NT2/D1 (cell line): ENCODE measurements around the gene F2.

ENCODE experiments used
- DNase-seq: peaks from one replicate; pipeline ENCODE4 v3.0.0-alpha.2; 2011; ENCODE audit warnings: low read depth, low spot score
- H3K27me3 ChIP-seq: 2 replicates; pipeline ENCODE4 v1.6.0; 2011; ENCODE audit warnings: mild to moderate bottlenecking; ENCODE audit not compliant: insufficient read length, insufficient read depth
- H3K36me3 ChIP-seq: 2 replicates; pipeline ENCODE4 v1.6.1; 2011; ENCODE audit warnings: mild to moderate bottlenecking, low read length, mixed read lengths; ENCODE audit not compliant: insufficient read depth, insufficient read length
- H3K4me1 ChIP-seq: 2 replicates; pipeline ENCODE4 v1.5.1; 2011; ENCODE audit not compliant: insufficient read depth, insufficient read length
- H3K4me3 ChIP-seq: 2 replicates; pipeline ENCODE4 v1.5.1; 2011; ENCODE audit warnings: low read depth; ENCODE audit not compliant: insufficient read length
- H3K9ac ChIP-seq: 2 replicates; pipeline ENCODE4 v1.6.0; 2011; ENCODE audit warnings: low read depth; ENCODE audit not compliant: insufficient read length
- H3K9me3 ChIP-seq: 2 replicates; pipeline ENCODE4 v1.5.1; 2011; ENCODE audit warnings: mild to moderate bottlenecking, low read length; ENCODE audit not compliant: insufficient read depth
- SUZ12 ChIP-seq: IDR thresholded peaks from 2 replicates; pipeline ENCODE4 v1.6.1; 2011; ENCODE audit not compliant: insufficient read length, insufficient read depth; ENCODE audit errors: extremely low read depth
- YY1 ChIP-seq: IDR thresholded peaks from 2 replicates; pipeline ENCODE4 v1.6.1; 2011; ENCODE audit not compliant: insufficient read length, insufficient read depth
- ZNF274 ChIP-seq: IDR thresholded peaks from 2 replicates; pipeline ENCODE4 v1.6.1; 2011; ENCODE audit warnings: mild to moderate bottlenecking, low read depth, low read length

F2 gene

GRCh38 chr11:46686886-46687795, 31.9 kb upstream of the F2 start:
- Histone ChIP-seq H3K9me3 (no peaks in the 10 kb centered on the region), H3K27me3 (no peaks in the 10 kb centered on the region), H3K4me3 (no peak overlapping the region), H3K4me1 (peaks cover 3% of the 10 kb centered on the region), H3K9ac (no peak overlapping the region), H3K36me3 (peaks cover 58% of the 10 kb centered on the region)
- no peak for DNase-seq
- TF ChIP-seq YY1, result no peak
- TF ChIP-seq ZNF274, result no peak
- TF ChIP-seq SUZ12, result no peak

GRCh38 chr11:46690702-46691101, 28.3 kb upstream of the F2 start:
- TF ChIP-seq YY1, result no peak
- no peak for TF ChIP-seq ZNF274
- no peak for TF ChIP-seq SUZ12
- DNase-seq, result no peak
- peaks cover 78% of the 10 kb centered on the region for H3K36me3 ChIP-seq
- no peak overlapping the region for H3K9ac ChIP-seq
- H3K9me3 ChIP-seq, result no peaks in the 10 kb centered on the region
- H3K4me1 ChIP-seq, result peaks cover 6% of the 10 kb centered on the region
- no peak overlapping the region for H3K4me3 ChIP-seq
- no peaks in the 10 kb centered on the region for H3K27me3 ChIP-seq

- TF ChIP-seq ZNF274 (no peak), SUZ12 (no peak), YY1 (no peak)
- Histone ChIP-seq H3K9ac (no peak overlapping the region), H3K9me3 (no peaks in the 10 kb centered on the region), H3K4me3 (no peak overlapping the region), H3K36me3 (peaks cover 70% of the 10 kb centered on the region), H3K4me1 (peaks cover 8% of the 10 kb centered on the region), H3K27me3 (no peaks in the 10 kb centered on the region)
- no peak for DNase-seq
Measured at GRCh38 chr11:46692450-46692849, 26.6 kb upstream of the F2 start.

GRCh38 chr11:46693597-46694012, 25.4 kb upstream of the F2 start:
- Histone ChIP-seq H3K4me1 (peaks cover 11% of the 10 kb centered on the region), H3K9ac (no peak overlapping the region), H3K27me3 (no peaks in the 10 kb centered on the region), H3K36me3 (peaks cover 59% of the 10 kb centered on the region), H3K9me3 (no peaks in the 10 kb centered on the region), H3K4me3 (no peak overlapping the region)
- no peak for DNase-seq
- TF ChIP-seq ZNF274, result no peak
- TF ChIP-seq SUZ12, result no peak
- TF ChIP-seq YY1, result no peak

GRCh38 chr11:46694072-46694471, 24.9 kb upstream of the F2 start:
- Histone ChIP-seq H3K9me3 (no peaks in the 10 kb centered on the region), H3K36me3 (peaks cover 58% of the 10 kb centered on the region), H3K27me3 (no peaks in the 10 kb centered on the region), H3K4me1 (peaks cover 11% of the 10 kb centered on the region), H3K9ac (no peak overlapping the region), H3K4me3 (no peak overlapping the region)
- DNase-seq, result no peak
- TF ChIP-seq YY1, result no peak
- no peak for TF ChIP-seq SUZ12
- TF ChIP-seq ZNF274, result no peak

- Histone ChIP-seq H3K9me3 (no peaks in the 10 kb centered on the region), H3K4me3 (no peak overlapping the region), H3K9ac (no peak overlapping the region), H3K27me3 (no peaks in the 10 kb centered on the region), H3K36me3 (peaks cover 55% of the 10 kb centered on the region), H3K4me1 (peaks cover 11% of the 10 kb centered on the region)
- no peak for DNase-seq
- TF ChIP-seq YY1, result no peak
- no peak for TF ChIP-seq ZNF274
- no peak for TF ChIP-seq SUZ12
Measured at GRCh38 chr11:46694607-46695006, 24.4 kb upstream of the F2 start.

GRCh38 chr11:46695345-46696211, 23.4 kb upstream of the F2 start:
- Histone ChIP-seq H3K36me3 (peaks cover 50% of the 10 kb centered on the region), H3K9ac (no peak overlapping the region), H3K4me1 (peaks cover 11% of the 10 kb centered on the region), H3K4me3 (no peak overlapping the region), H3K27me3 (no peaks in the 10 kb centered on the region), H3K9me3 (no peaks in the 10 kb centered on the region)
- TF ChIP-seq YY1 (no peak), SUZ12 (no peak), ZNF274 (no peak)
- no peak for DNase-seq
